Lower leg skin (tissue), 4 donors: ENCODE data around the gene BICC1. TPM values are rescaled to one million over a fixed set of nuclear protein-coding genes. Genes with fewer than 3 reads are reported as not detected.

Experiments used
- DNase-seq, 2 donors: peaks; one replicate each; pipeline ENCODE4 v3.0.0-alpha.2; 2019; ENCODE audit warnings: low spot score in 2 of 2
- H3K4me3 ChIP-seq: fragments of 200-600 bp; sonication (generic); 2 replicates; pipeline ENCODE4 v1.5.1; 2017; ENCODE audit warnings: mild to moderate bottlenecking, low read depth; ENCODE audit not compliant: poor library complexity, severe bottlenecking
- POLR2A ChIP-seq, 2 donors: fragments of 450-650 bp; IDR thresholded peaks; one replicate each; pipeline ENCODE4 v1.6.1; 2016 to 2017; ENCODE audit warnings: antibody characterized with exemption in 2 of 2, mild to moderate bottlenecking in 1 of 2, moderate library complexity in 1 of 2
- WGBS, 2 donors: methylation state at CpG; one replicate each; pipeline ENCODE4 v1.1.5; 2018; 5-methylcytosine and 5-hydroxymethylcytosine counted together
- intact Hi-C: fragments of 100-400 bp; cut with DNase I; formaldehyde crosslinking; loops from one replicate; pipeline ENCODE4 v1.15.0; 2023; ENCODE audit warnings: low total_unique reads
- total RNA-seq, 4 donors: library from RNA; depleted of rRNA; stranded (reverse); fragments of >200 nt; gene quantifications; one replicate each; pipeline ENCODE4 v1.1.0, GENCODE V29; 2016
- TF ChIP-seq, protein P1 (sequence below), 3 donors: fragments of 450-650 bp; IDR thresholded peaks; one replicate each; pipeline ENCODE4 v1.5.1; 2016; ENCODE audit warnings: antibody characterized with exemption in 3 of 3, mild to moderate bottlenecking in 3 of 3, moderate library complexity in 2 of 3

The BICC1 gene
- total RNA-seq, 4 donors from 2014 or later = 5.0 to 11.5 (median 7.1) TPM

- intact Hi-C loops = no loop called here
- 82 to 93% methylated on average over 2 of the region's 2 CpGs for WGBS, 2 donors
Measured at GRCh38 chr10:58546722-58547445, 34.2 kb downstream of the BICC1 start.

GRCh38 chr10:58547963-58548362 lies 35.3 kb downstream of the BICC1 start:
- WGBS, 2 donors = 68 to 71% methylated on average over 1 of the region's 1 CpG
- intact Hi-C loops = no loop called here

More at GRCh38 chr10:58546722-58547445, 34.2 kb downstream of the BICC1 start:
- TF ChIP-seq POLR2A (IDR thresholded peaks at IDR 0.05) = no peak
- TF ChIP-seq, protein P1, sequence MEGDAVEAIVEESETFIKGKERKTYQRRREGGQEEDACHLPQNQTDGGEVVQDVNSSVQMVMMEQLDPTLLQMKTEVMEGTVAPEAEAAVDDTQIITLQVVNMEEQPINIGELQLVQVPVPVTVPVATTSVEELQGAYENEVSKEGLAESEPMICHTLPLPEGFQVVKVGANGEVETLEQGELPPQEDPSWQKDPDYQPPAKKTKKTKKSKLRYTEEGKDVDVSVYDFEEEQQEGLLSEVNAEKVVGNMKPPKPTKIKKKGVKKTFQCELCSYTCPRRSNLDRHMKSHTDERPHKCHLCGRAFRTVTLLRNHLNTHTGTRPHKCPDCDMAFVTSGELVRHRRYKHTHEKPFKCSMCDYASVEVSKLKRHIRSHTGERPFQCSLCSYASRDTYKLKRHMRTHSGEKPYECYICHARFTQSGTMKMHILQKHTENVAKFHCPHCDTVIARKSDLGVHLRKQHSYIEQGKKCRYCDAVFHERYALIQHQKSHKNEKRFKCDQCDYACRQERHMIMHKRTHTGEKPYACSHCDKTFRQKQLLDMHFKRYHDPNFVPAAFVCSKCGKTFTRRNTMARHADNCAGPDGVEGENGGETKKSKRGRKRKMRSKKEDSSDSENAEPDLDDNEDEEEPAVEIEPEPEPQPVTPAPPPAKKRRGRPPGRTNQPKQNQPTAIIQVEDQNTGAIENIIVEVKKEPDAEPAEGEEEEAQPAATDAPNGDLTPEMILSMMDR (IDR thresholded peaks at IDR 0.05) = no peak
- DNase-seq = no peak
- no peak overlapping the region for H3K4me3 ChIP-seq

DNA sequence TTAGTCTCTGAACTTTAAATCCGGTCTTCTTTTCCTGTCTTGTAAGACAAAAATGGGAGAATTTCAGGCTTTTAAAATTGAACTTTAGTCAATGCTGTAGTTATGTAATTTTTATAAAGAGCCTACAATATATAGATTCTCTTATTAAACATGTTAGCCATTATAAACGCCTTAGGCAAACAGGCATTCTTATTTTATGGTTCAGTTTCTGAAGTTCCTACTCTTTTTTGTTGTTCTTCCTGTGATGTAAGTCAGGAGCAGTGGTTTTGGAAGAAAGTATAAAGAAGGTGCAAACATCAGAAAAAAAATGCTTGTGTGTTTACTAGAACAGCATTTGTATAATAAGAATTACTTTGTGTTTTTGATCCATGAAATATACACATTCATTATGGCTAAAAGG lies 41.6 kb downstream of the BICC1 start:
- WGBS, 2 donors = 82 to 84% methylated on average over 2 of the region's 2 CpGs
- intact Hi-C loops = no loop called here
- DNase-seq = no peak
- no peak for TF ChIP-seq POLR2A (IDR thresholded peaks at IDR 0.05)
- TF ChIP-seq, protein P1 (IDR thresholded peaks at IDR 0.05) = no peak
- H3K4me3 ChIP-seq = no peak overlapping the region

More at GRCh38 chr10:58547963-58548362, 35.3 kb downstream of the BICC1 start:
- DNase-seq = no peak
- no peak overlapping the region for H3K4me3 ChIP-seq
- TF ChIP-seq, protein P1 (IDR thresholded peaks at IDR 0.05) = no peak
- TF ChIP-seq POLR2A (IDR thresholded peaks at IDR 0.05) = no peak

DNA sequence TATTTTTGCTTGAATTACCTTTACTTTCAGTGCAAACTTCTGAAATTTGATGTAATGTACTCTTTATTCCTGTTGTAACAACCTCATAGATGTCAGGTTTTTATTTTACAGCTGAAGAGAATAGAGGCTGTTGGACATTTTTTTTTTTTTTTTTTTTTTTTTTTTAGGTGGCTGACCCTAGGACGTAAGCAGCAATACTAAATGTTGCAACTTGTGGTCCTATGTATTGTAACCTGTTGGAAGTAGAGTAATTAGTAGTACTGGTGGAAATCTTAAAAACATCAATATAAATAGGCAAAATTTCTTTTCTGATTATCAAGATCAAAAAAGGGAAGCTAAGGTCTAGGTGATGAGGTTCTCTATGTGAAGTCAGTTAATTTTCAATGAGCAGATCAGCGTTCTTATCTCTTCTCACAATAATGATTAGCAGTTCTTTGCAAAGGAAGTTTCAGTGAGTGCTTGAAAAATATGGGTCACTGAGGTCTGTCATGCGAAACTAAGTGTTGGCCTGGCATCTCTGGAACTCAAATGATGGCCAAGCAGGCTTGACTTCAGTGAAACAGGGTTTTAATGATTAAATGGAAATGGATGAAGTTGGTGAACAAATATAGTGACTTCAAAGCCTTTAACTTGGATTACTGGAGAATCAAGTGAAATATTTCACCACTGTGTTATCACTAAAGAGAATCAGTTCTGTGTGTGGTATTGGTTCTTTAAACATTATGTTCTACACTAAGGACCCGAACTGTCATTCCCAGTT lies 42.7 kb downstream of the BICC1 start:
- no peak overlapping the region for H3K4me3 ChIP-seq
- DNase-seq = no peak
- 92 to 95% methylated on average over 4 of the region's 4 CpGs for WGBS, 2 donors
- TF ChIP-seq, protein P1 (IDR thresholded peaks at IDR 0.05) = no peak
- TF ChIP-seq POLR2A (IDR thresholded peaks at IDR 0.05) = no peak
- intact Hi-C loops = no loop called here

DNA sequence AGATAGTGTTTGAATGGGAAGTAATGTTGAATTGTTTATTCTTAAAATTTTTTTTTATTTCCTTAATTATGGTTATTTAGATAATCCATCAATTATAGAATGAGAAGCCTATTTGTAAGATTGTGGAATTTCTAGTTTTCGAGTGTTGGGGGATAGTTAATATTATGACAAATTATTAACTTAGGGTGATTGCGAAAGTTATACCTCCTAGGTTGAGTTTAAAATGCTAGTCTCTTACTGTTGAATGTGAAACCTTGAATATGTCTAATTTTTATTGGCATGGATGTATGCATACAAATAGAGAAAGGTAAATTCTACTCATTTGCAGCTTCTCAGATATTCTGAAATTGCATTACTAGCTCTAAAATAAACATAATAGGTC lies 43.2 kb downstream of the BICC1 start:
- intact Hi-C loops = no loop called here
- DNase-seq = no peak
- TF ChIP-seq, protein P1 (IDR thresholded peaks at IDR 0.05) = no peak
- TF ChIP-seq POLR2A (IDR thresholded peaks at IDR 0.05) = no peak
- 95 to 99% methylated on average over 2 of the region's 2 CpGs for WGBS, 2 donors
- no peak overlapping the region for H3K4me3 ChIP-seq
